Stimulated activated CD8-positive, alpha-beta memory T cell treated with anti-CD3 and anti-CD28 coated beads, Interleukin-2, amount 100 ng/mL, for 48 hours (primary cell): ENCODE data around the gene HLA-G.
"Not testable (repeated sequence)": the region's sequence is repeated elsewhere in the genome, so short reads cannot be mapped to it uniquely, and the experiment has no call there.

Experiments used
- DNase-seq, 2 donors: peaks; one replicate each; pipeline ENCODE4 v3.0.0-alpha.2; 2020; ENCODE audit warnings: low read depth in 2 of 2

Gene HLA-G

DNA sequence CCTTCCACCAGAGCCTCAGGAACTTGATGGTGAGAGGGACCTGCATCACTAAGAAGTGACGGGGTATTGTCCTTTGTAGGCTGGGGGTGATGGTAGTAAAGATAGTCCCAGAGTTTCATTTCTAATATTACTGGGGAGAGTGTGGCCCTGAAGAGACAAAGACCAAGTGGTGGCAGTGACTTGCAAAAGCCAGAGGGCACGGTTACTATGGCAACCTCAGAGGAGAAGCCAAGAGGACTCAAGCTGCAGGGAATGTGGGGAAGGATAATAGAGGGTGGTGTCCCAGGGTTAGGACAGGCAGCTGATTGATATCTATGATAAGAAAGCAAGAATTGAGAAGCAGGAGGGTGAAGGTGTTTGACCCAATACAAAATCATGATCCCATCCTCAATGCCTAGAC lies 42.5 kb downstream of the HLA-G start:
- DNase-seq: no peak

DNA sequence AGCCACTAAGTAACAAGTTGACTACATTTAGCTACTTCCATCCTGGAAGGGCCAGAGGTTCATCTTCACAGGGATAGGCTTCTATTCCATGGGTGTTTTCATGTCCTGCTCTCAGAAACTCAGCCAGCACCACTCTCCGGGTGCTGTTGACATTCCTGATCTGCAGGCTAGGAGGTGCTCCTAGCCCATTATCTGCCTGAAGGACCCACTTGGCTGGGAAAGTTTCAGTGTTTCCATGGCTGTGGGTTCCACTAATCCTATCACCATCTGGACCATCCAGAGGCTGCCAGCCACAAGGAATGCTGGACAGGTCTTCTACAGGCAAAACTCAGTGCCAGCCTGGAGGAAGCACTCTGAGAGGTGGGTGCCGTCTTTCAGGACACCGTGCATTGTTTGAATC lies 45.2 kb downstream of the HLA-G start:
- no peak for DNase-seq

DNA sequence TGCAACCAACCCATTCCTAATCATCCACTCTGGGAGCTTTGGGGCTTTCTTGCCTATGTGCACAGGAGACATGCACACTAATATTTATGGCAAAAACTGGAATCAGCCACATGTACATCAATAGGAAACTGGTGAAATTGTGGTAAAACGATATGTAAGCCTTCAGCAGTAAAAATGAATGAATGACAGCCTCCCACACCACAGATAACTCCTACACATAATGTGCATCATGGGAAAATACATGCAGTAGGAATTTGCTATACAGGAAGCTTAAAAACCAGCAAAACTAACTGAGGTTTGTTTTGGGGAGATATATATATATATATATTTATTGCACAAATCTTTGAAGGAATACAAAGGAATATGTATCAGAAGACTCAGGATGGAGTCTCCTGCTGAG lies 47.6 kb downstream of the HLA-G start:
- no peak for DNase-seq

DNA sequence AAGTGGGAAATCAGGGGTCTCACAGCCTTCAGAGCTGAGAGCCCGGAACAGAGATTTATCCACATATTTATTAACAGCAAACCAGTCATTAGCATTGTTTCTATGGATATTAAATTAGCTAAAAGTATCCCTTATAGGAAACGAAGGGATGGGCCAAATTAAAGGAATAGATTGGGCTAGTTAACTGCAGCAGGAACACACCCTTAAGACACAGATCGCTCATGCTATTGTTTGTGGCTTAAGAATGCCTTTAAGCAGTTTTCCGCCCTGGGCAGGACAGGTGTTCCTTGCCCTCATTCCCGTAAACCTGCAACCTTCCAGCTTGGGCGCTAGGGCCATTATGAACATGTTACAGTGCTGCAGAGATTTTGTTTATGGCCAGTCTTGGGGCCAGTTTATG lies 48.1 kb downstream of the HLA-G start:
- not testable (repeated sequence) for DNase-seq
